Keratinocyte (primary cell): Measurements from ENCODE around the gene FGF19.

ENCODE experiments used
- EZH2 ChIP-seq: IDR thresholded peaks from one replicate; pipeline ENCODE4 v1.6.1; 2012; ENCODE audit warnings: inconsistent platforms, mild to moderate bottlenecking, low read length, moderate library complexity
- TF ChIP-seq, protein P1 (sequence below), 3 experiments: IDR thresholded peaks in 1 of 3; conservative IDR thresholded peaks in 1 of 3; optimal IDR thresholded peaks in 1 of 3; 2 replicates in 2 of 3; 3 replicates in 1 of 3; pipeline versions ENCODE3 to v1.5.1; 2011; ENCODE audit warnings: low read length in 3 of 3, mild to moderate bottlenecking in 3 of 3, moderate library complexity in 2 of 3, control low read depth in 1 of 3, inconsistent platforms in 1 of 3; ENCODE audit not compliant: insufficient read depth in 2 of 3; ENCODE audit errors: extremely low read depth in 1 of 3

DNA sequence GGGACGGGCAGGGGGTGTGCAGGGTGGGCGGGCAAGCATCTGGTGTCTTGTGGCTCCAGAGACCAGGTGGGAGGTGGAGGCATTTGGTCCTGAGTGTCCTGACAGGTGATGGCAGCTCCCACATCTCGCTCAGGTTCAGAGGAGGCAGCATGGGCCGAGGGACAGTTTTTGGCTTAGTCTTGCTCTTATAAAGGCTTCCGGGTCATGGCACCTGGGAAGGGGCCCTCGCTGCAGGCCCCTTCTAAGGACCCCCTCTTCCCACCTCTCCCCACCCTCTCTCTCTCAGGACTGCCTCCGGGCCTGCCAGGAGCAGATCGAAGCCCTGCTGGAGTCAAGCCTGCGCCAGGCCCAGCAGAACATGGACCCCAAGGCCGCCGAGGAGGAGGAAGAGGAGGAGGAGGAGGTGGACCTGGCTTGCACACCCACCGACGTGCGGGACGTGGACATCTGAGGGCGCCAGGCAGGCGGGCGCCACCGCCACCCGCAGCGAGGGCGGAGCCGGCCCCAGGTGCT is 52.9 kb downstream of the FGF19 start:
- TF ChIP-seq, protein P1, sequence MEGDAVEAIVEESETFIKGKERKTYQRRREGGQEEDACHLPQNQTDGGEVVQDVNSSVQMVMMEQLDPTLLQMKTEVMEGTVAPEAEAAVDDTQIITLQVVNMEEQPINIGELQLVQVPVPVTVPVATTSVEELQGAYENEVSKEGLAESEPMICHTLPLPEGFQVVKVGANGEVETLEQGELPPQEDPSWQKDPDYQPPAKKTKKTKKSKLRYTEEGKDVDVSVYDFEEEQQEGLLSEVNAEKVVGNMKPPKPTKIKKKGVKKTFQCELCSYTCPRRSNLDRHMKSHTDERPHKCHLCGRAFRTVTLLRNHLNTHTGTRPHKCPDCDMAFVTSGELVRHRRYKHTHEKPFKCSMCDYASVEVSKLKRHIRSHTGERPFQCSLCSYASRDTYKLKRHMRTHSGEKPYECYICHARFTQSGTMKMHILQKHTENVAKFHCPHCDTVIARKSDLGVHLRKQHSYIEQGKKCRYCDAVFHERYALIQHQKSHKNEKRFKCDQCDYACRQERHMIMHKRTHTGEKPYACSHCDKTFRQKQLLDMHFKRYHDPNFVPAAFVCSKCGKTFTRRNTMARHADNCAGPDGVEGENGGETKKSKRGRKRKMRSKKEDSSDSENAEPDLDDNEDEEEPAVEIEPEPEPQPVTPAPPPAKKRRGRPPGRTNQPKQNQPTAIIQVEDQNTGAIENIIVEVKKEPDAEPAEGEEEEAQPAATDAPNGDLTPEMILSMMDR (optimal IDR thresholded peaks at IDR 0.05 in 1 of 3, IDR thresholded peaks at IDR 0.05 in 1 of 3, conservative IDR thresholded peaks at IDR 0.05 in 1 of 3; ENCODE audit: extremely low read depth in 1 of 3, insufficient read depth in 2 of 3, low read length in 3 of 3) = no peak
- TF ChIP-seq EZH2 = no peak
